Measurements from ENCODE around the gene DIPK2A. TPM values are rescaled to one million over a fixed set of nuclear protein-coding genes. Genes with fewer than 3 reads are reported as not detected.

The DIPK2A gene, protein sequence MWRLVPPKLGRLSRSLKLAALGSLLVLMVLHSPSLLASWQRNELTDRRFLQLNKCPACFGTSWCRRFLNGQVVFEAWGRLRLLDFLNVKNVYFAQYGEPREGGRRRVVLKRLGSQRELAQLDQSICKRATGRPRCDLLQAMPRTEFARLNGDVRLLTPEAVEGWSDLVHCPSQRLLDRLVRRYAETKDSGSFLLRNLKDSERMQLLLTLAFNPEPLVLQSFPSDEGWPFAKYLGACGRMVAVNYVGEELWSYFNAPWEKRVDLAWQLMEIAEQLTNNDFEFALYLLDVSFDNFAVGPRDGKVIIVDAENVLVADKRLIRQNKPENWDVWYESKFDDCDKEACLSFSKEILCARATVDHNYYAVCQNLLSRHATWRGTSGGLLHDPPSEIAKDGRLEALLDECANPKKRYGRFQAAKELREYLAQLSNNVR
- 15.3 TPM for total RNA-seq
- long read RNA-seq, full-length matches to known transcripts: 17 of 18 reads
- long read RNA-seq, partial matches to known transcripts: 0 of 18 reads
- long read RNA-seq, other reads (novel, unspliced or antisense): 1 of 18 reads

DNA sequence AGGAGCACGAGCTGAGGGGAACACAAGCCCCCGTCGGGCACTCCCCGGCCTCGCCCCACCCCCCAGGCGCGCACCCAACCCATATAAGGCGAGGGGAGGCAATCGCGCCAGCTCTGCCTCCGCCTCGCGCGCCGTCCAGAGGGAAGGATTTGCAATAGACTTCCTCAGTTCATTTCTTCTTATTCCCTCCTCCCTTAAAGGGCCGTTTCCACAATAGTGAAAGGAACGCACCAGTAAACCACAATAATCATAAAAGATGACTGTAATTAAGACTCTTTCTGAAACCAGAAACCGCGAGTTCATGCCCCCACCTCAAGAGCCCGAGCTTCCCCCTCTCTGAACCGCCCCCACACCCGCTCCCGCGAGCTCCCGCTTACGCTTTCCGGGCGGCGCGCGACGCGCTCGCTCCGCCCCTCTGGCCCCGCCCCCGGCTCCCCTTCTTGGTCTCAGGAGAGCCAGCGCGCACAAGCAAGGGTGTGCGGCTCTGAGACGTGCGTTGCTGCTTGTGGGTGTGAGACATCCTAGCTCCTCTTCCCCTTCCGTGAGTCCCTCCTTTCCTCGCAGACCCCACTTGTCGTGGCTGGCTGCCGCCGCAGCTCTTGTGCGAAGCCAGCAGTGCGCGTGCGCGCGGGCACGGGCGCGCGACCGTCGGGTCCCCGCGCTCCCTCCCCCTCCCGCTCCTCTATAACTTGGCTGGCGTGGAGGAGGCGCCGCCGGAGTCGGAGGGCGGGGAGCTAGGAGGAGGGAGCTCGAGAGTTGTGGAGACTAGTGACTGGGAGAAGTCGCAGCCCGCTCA is at the start of gene DIPK2A:
Gene DIPK2A, plus strand, starts transcription at position 465 of the 796 bp plus-strand sequence. CDS start 510 bp downstream, outside the sequence.
- peak; percentile 98 for DNase-seq (ENCODE audit: low spot score)

DNA sequence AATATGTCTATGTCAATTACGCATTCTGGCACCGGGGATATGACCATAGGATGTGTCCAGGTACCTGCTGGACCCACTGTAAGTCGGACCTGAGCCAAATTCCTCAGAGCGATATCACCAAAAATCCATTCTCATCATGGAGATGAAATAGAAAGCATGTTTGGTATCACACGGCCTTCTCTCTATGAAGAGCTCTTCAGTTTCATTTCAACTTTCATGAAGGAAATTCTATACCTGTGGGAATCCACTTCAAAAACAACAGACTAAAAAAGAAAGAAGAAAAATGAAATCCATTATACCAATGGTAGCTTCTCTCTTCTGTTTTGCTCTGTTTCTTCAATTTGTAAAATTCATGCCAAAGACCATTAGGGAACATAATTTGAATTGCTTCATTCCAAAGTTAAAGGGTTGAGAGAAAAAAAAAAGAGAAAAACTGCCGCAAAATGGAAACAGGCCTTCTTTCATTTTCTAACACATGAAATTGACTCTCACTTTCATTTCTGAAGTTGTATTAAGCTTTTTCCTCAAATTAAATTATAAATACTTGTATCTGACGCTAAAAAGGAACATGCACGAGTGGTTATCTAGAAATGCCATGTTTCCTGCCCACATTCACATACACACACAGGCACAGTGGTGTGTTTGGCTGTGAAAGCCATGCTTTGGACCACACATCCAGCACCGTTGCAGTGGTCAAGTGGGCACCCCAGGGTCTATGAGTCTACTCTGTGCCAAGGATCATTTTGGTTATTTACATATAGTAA is 46.9 kb upstream of the DIPK2A start:
- DNase-seq (ENCODE audit: low spot score): no peak

DNA sequence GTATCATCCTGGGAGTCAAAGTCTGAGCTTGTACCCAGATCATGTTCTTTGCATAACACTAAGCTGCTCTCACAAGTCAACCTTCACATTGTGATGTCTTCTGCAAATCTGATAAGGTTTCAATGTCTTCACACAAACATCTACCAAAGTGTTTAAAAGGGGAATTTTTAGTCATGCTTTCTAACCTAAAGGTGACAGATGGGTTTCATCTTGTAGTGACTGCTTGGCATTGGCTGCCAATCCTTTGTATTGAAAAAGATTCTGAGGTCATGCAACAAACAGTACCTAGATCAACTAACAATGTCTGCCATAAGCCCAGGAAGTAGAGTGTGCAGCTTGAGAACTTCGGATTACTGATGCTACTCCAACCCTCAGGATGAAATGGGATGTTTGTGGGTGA is 43.6 kb upstream of the DIPK2A start:
- DNase-seq (ENCODE audit: low spot score): no peak

DNA sequence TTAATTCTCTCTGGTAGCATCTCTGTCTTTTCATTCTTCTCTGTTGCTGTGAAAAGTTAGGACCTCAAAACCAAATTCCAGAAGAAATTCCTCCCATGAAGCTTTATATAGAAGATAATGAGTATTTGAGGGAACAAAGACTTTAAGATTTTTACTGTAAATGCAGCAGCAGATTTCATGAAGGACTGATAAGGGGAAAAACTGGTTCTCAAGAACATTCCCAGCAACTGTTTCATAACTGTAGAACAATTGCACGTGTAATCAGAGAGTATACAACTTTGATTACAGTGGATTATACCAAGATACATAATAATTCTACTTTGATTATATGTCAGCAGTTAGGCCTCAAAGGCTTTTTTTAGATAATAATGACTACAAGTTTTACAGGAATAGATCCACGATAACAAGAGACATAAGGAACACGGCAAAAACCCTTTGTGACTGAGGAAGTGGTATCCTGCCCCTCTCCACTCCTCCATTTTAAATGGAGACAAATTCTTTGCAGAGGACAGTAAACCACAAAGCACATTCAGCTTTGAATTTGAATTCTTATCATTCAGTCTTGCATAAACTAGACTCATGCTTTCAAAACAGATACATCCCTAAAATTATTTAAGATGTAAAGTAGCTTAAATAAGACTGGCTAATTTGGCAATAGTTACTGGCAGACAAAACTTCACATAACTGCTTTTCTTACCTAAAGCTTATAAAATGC is 42.9 kb upstream of the DIPK2A start:
- DNase-seq (ENCODE audit: low spot score): no peak

DNA sequence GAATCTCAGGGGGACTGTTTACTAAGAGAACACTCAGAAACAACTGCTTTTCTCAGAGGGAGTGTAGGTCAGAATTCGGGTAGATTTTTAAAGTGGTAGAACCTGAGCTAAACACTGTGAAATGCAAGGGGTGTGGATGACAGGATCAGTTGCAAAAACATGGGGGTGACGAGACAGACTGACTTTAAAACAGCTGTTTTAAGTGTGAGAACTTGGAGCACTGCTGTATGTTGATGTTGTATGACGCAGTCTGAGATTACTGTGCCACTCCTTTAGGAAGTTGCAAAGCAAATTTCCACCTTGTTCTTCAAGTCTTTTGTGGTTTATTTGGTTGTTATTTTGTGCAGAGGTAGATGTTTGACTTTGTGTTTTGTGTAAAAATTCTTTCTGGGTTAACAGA is 36.8 kb upstream of the DIPK2A start:
- no peak for DNase-seq (ENCODE audit: low spot score)

DNA sequence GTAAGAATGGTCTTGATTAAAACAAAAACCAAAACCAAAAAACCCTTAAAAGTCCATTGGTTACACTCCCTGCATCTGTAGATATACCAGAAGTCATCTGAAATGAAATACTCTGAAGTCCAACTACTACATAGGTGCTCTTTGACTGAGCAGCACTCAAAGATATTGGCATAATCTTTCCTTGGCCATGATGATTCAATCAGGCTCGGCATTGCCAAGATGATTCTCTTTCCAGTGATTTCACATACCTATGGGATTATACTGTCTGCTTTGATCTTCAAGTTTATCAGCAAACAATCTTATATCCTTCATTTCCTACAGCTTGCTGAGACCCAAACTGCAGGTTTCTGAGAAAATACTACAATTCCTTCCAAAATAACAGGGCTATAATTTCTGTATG is 35.9 kb upstream of the DIPK2A start:
- no peak for DNase-seq (ENCODE audit: low spot score)

DNA sequence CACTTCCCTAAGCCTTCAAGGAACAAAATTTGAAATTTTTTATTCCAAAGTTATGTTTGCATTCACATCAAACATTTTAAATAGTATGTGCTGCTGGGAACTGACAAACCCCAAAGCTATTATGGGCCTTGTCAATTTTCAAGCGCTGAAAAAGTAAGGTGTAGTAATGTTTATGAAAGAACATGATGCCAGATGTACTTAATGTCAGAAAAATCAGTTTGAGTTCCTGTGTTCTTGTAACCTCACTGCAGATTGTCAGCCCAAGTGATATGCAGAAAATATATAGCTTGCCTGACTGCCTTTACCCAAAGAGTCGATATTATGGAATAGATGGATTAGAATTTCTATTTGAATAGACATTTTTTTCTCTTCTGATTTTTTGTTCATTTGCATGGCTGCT is 20.8 kb upstream of the DIPK2A start:
- DNase-seq (ENCODE audit: low spot score): no peak

DNA sequence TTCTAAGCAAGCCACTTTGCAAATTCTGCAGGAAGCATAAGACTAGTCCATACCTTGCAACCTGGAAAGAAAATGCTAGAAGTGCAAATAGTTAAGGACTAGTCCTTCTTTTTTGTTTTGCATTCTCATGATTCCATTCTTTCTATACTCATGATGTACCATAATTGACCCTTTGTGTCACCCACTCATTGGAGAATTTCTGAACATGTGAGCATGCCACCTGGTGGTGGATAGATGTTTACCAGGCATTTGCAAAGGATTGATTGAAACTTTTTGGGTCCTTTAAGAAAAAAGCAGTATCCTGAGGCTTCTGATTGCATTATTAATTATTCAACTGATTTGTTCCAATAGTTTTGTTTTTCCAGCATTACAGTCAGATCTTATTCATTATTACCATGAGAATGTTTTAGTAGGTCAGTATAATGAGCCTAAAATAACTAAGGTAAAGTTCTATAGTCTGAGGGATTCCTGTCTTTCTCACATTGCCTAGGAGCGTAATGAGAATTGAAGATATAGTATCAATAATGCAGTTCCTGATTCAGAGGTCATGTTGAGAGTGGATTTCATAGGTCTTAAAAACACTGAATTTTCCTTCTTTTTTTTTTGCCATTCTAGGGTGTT is 20.2 kb upstream of the DIPK2A start:
- no peak for DNase-seq (ENCODE audit: low spot score)

DNA sequence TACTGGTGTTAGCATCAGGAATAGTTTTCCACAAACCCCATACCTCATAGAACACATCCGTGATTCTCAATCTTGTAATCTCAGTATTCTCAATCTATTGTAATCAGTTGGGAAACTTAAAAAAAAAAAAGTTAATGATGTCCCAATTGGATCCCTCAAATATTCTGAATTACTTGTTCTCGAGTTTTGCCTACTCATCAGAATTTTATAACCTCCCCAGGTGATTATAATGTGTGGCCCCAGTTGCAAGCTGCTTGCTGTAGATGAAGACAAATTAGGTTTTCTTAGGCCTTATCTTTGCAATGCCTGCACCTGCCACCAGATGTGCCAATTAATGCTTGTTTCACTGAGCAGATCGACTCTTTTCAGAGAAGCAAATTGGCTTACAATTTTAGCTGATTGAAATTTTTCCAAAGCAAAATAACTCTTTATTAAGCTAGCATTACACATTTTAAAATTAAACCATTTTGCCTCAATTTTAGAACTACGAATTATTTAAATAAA is 19.0 kb upstream of the DIPK2A start:
- DNase-seq (ENCODE audit: low spot score): no peak

DNA sequence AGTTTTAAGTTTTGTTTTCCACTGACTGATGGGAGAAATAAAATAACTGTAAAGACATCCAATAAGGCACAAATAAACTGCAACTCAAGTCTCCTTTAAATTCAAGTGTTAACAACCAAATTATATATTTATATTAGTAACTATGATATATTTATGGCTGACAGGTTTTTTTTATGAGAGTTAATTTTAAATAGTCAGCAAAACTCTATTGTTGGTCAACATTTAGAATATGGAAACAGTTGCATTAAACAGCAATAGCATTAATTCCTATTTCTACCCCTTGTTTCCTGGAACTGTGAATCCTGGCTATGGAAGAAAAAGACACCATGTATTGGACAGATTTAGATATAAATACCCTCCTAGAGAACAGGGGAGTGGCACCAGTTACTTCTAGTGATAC is 16.5 kb upstream of the DIPK2A start:
- no peak for DNase-seq (ENCODE audit: low spot score)

DNA sequence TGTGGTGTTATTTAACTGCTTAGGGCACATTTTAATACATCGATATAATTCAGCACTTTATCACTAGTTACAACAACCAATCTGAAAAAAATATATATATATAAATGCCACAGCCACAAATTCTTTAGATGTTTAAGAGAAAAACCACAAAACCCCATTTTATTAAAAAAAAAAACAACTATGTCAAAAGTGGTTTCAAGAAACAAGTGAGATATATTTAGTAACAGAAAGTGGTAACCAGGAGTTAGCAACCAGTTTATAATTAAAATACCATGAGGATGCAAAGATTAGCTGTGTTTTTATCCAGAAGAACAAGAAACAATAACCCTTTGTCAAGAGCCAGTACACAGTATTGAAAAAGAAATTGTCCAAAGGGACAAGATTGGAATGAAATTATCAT is 14.8 kb upstream of the DIPK2A start:
- no peak for DNase-seq (ENCODE audit: low spot score)

DNA sequence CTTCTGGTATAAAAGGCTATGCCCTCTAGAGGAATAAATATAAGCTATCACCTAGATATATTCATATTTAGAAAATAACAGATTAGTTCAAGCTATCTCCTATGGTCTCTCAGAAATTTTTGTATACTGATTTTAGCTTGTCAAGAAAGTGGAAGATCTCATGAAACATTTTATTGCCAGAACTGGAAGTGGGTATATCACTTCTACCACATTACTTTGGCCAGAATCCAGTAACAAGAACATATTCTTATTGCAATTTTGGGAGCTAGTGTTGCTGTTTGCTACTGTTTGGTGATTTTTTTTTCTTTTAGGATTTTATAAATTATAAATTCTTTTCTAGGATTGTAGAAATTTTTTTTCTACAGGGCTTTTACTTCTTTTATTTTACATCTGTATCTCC is 14.2 kb upstream of the DIPK2A start:
- DNase-seq (ENCODE audit: low spot score): no peak

DNA sequence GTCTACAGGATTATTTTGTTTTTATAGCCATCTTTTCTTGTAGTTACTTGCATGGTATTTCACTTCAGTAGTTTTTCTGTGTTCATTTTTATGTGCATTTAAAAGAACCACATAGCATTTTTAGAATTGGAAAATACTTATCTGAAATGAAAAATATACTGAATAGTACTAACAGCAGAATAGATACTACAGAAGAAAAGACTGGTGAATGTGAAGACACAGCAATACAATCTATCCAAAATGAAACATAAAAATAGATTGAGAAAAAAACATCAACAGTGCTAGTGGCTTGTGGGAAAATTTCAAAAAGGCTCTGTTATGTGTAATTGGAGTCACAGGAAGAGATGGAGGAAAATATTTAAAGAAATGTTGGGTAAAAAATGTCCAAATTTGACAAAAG is 12.7 kb upstream of the DIPK2A start:
- no peak for DNase-seq (ENCODE audit: low spot score)

DNA sequence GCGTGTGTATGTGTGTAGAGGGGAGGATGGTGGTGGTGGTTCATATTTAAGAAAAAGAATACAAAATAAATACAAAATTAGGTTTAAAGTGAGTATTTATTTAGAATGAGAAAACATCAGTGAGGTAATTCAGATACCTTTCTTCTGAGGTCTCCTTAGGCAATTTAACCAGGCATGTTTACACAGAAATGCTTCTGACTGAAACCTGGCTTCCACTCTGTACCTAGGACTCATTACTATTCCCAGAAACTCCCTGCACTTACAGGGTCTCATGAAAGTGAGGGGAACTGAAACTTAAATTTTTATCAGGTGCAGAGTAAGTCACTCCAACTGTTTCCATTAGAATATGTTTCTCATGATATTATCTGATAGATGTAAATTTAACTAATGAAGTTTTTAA is 10.3 kb upstream of the DIPK2A start:
- DNase-seq (ENCODE audit: low spot score): no peak

DNA sequence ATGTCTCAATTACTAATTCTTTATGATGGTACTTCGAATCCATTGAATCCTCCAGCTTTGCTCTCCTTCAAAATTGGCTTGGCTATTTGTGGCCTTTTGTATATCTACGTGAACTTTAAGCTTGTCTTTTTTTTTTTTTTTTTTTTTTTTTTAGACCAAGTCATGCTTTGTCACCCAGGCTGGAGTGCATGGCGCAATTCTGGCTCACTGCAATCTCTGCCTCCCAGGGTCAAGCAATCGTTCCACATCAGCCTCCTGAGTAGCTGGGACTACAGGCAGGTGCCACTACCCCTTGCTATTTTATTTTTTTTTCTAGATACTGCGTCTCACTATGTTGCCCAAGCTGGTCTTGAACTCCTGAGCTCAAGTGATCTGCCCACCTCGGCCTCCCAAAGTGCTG is 7.7 kb upstream of the DIPK2A start:
- no peak for DNase-seq (ENCODE audit: low spot score)

DNA sequence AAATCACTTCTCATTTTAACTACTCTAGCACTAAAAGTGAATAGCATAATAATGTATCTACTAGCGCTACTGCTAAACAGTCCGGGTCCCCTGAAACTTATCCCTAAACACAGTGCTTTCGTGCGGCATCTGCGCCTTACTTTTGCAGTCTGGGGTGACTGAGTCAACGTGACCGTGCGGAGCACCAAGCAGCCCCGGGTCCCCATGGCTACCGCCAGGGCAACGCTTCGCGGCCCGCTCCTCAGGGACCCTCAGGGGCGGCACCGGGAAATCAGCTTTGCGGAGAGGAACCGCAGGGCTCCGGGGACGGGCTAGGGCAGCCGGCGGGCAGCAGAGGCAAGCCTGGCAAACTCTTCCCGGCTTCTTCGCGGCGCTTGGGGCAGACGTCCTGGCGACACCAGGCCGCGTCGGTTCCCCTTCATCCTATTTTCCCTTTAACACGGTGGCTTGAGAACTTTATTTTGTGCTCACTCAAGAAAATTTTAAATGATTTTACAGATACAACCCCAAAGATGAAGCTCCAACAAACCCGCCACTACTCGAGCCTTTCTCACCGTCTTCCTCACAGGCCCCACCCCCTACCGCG is 757 bp upstream of the DIPK2A start:
- DNase-seq (ENCODE audit: low spot score): no peak

DNA sequence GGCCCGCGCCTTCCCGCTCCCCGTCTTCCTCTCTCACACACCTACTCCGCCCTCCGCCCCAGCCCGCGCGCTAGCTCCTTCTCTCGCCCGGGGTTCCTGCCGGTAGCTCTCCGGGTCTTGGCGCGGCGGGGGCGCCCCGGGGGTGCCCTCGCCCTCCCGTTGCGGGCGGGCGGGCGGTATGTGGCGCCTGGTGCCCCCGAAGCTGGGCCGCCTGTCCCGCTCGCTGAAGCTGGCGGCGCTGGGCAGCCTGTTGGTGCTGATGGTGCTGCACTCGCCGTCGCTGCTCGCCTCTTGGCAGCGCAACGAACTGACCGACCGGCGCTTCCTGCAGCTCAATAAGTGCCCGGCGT is 507 bp downstream of the DIPK2A start:
- no peak for DNase-seq (ENCODE audit: low spot score)

DNA sequence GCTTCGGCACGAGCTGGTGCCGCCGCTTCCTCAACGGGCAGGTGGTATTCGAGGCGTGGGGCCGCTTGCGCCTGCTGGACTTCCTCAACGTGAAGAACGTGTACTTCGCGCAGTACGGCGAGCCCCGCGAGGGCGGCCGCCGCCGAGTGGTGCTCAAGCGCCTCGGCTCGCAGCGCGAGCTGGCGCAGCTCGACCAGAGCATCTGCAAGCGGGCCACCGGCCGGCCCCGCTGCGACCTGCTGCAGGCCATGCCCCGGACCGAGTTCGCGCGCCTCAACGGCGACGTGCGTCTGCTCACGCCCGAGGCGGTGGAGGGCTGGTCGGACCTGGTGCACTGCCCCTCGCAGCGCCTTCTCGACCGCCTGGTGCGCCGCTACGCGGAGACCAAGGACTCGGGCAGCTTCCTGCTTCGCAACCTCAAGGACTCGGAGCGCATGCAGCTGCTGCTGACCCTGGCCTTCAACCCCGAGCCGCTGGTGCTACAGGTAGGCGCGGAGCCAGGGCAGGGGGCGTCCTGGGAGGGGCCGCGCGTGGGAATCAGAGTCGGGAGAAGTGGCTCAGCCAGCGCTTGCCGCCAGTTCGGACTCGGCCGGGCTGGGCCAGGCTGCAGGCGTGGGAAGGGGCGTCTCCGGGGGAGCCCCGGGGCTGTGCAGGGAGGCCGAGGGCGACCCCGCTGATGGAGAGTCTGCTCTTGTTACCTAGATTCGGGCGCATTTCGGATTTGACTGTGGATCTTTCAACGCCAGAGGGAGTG is 1.1 kb downstream of the DIPK2A start:
- DNase-seq (ENCODE audit: low spot score): peak; percentile 91
